ENCODE data around the gene SNX9. TPM values are rescaled to one million over a fixed set of nuclear protein-coding genes. Genes with fewer than 3 reads are reported as not detected.
"Not testable (repeated sequence)": the region's sequence is repeated elsewhere in the genome, so short reads cannot be mapped to it uniquely, and the experiment has no call there.

SNX9 gene
- total RNA-seq, 1 donor from 2014 or later, result 14.7 TPM

DNA sequence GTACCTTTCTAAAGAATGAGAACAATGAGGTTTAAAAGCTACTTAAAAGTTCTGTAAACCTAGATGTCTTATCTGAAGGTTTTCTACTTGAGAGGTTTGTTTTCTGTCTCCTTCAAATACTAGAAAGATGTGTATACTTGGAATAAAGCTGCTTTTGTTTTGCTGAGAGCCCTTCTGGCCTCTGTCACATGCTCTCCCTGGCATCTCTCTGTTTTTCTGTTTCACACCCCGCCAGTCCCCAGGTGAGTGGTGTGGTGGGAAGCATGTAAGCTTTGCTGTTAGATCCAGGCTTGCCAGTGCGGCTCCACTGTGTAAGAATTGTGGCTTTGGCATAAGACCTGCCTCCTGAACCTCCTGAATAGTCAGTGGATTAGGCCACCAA is 56.8 kb downstream of the SNX9 start:
- no peak for FAIRE-seq

DNA sequence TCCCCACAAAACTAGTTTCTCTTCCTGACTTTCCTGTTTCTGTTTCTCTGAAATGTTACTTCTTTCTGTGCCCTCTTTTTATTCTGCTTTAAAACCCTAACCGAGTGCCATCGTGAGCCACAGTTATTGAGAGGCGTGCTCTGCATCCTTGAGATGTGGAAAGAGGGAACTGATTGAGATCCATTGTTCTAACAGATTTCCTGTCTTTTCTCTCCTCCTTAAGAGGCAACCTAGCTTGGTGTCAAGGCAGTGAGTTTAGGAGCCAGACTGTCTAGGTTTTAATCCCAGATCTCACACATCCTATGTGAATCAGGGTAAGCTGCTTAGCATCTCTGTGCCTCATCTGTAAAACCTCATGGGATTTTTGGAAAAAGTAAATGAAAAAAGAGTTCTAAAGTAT is 57.5 kb downstream of the SNX9 start:
- FAIRE-seq, result no peak

More for the DNA sequence above, 56.8 kb downstream of the SNX9 start:
- DNase-seq (ENCODE audit: low spot score in 2 of 2), result no peak

DNA sequence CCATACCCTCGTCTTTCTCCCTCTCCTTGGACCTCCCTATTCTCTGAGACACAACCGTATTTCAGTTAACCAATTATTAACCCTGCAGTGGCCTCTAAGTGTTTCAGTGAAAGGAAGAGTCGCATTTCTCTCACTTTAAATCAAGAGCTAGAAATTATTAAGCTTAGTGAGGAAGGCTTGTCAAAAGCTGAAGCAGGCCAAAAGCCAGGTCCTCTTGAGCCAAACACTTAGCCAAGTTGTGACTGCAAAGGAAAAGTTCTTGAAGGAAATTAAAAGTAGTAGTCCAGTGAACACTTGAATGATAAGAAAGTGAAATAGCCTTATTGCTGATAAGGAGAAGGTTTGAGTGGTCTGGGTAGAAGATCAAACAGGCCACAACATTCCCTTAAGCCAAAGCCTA is 58.3 kb downstream of the SNX9 start:
- no peak for DNase-seq (ENCODE audit: low spot score in 2 of 2)
- FAIRE-seq, result no peak

More for the DNA sequence above, 57.5 kb downstream of the SNX9 start:
- DNase-seq (ENCODE audit: low spot score in 2 of 2), result no peak

DNA sequence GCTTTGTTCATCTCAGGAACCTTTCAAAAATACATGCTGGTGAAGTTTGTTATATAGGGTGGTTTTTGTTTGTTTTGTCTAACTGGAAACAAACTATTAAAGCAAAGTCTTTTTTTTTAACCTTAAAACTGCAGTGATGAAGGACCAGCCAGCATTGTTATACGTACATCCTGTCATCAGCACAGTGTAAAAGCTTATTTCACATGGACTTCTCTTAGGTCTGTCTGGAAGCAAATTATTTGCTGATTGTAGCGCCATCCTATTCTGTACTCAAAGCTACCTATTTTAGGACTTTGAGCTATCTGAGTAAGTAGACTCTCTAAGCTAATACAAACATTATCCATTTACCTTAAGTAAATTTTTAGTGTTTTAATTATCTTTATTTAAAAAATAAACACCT is 61.7 kb downstream of the SNX9 start:
- DNase-seq (ENCODE audit: low spot score in 2 of 2), result no peak
- no peak for FAIRE-seq

DNA sequence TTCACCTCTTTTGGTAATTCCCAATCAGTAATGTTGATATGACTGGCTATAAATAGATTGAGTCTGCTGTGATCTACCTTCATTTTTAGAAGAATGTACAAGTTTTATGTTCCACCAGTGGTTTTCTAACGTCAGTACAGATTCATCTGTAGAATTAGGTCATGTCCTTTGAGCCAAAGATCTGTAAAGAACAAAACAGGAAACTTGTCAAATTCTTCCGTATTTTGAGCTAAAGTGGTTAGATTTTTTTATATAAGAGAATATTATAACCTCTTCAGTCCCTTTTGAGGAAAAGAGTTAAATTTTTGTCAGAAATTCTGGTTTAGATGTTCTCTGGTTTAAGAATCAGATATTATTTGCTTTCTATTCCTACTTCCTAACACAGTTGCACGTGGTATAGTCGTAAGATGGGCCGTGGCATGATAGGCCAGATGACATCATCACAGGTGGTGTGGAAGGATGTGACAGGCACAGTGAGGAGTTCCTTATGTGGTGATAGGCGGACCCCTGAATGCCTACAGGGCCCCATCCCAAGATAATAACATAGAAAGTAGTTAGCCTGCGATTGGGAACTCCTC is 62.3 kb downstream of the SNX9 start:
- FAIRE-seq, result no peak

DNA sequence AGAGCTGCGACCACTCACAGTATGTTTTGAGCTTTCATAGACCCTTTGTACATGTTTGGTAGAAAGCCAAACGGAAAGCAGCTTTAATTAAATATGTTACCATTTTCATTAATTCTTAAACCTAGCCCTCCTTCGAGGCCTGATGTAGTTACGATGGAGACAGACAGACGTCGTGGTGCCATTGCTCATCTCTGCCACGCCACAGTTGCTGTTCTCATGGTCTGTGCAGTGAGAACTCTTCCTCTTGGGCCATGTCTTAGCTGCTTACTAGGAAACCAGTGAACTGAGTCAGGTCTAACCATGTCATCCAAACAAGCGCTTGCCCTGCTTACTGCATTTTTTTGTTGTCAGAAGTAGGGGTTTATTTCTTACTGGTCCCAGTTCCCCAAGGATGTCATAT is 62.8 kb downstream of the SNX9 start:
- FAIRE-seq (no peak), DNase-seq (ENCODE audit: low spot score in 2 of 2) (no peak)

More for the DNA sequence above, 62.3 kb downstream of the SNX9 start:
- no peak for DNase-seq (ENCODE audit: low spot score in 2 of 2)

DNA sequence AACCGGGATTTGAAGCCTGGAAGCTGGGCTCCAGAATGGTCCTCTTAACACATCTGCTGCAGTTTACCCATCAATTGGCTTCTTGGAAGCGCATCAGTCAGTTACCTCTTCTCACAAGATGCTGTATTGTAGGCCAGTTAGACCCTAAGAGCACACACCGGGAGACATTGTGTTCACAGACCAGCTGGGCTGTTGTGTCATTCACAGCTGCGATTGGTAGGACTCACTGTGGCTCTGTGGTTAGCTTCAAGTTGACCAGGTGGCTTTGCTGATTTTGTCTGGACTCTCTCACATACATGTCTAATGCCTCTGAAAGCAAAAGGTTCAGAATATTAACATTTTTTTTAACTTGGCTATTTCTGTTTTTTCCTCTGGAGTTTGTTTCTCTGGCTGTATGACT is 64.8 kb downstream of the SNX9 start:
- no peak for FAIRE-seq
- no peak for DNase-seq (ENCODE audit: low spot score in 2 of 2)

DNA sequence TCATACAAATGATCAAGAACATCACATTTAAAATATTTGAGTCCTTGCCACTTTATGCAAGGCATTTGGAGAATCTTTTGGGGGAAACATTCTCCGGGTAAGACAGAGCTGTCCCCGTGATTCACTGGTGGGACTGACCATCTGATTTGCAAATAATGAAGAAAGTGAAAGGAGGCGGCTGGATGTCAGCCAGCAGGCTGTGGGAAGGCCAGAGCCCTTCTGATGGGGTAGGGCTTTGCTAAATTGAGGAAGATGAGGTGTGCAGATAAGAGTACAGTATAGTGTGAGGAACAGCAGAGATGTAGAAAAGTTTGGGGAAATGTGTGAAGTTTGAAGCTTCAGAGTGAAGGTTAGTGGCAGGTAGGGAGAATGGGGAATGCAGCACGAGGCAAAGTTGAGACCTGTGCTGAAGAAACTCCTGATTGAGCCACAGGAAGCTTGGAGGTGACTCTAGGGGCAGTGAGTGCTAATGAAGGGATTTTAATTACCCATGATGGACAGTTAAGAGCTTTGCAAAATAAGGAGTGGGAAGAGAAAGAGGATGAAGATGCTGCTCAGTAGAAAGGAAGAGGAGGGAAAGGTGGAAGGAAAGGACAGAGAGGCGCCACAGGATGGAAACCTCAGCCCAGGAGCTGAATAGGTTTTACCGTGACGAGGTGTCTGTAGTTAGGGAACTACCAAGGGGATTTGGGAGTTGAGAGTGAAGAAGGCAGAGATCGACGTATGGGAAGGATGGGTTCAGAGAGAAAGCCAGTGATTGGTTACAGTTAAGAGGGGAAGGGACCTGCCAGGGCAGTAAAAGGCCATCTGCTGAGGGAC is 68.7 kb downstream of the SNX9 start:
- FAIRE-seq (no peak), DNase-seq (ENCODE audit: low spot score in 2 of 2) (no peak)

DNA sequence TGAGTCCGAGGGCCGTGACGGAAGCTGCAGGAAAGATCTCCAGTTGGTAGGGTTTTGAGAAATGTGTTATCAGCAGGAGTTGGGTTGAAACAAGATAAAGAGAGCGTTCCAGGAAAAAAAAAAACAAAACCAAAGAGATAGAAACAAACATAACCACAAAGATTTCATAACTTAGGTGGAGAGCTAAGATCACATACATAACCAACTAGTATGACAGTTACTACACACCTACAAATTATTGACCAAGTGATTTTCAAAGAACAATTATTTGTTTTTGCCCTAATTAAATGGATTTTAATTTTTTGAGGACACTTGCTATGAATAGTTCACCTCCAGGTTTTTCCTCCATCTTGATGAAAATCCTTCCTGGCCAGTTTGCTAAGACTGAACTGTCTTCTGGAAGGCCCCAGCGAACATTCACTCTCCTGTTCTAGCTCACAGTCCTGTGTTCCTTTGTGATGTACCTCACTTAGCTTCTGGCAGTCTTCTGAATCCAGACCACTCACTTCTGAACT is 69.4 kb downstream of the SNX9 start:
- no peak for FAIRE-seq

DNA sequence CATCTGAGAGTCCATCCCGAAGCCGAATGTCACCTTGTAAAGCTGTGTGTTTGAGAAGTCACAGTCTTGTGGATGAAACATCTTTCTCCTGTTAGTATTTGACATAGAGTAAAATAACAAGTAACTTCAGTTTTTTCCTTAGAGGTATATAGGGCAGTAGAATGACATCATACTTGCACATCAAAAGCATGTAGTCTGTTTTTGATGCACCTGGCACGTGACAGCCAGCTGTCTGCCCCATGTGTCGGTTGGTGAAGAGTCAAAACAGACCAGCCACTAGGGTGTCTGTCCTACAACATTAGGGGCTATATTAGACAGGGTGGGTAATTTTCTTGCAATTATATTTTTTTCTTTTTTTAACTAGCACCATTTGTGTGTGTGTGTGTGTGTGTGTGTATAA is 70.2 kb downstream of the SNX9 start:
- no peak for FAIRE-seq
- no peak for DNase-seq (ENCODE audit: low spot score in 2 of 2)

More for the DNA sequence above, 69.4 kb downstream of the SNX9 start:
- no peak for DNase-seq (ENCODE audit: low spot score in 2 of 2)

DNA sequence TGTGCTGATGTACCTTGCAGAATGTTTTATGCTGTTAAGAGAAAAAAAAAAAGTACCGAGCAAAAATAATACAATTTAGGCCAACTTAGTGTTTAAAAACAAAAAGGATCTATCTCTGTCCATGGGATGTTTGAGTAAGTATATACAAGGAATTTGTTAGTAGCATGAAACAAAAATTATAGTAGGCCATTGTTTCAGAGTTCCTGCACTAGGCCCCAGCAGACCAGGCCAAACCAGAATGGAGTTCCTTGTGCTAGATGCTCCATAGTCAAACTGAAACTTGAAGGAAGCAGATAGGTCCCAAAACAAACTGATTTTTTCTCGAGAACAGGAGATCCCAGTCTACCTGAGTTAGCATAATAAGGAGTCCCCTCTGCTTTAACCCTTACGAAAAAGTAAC is 72.5 kb downstream of the SNX9 start:
- DNase-seq (ENCODE audit: low spot score in 2 of 2), result no peak
- no peak for FAIRE-seq

DNA sequence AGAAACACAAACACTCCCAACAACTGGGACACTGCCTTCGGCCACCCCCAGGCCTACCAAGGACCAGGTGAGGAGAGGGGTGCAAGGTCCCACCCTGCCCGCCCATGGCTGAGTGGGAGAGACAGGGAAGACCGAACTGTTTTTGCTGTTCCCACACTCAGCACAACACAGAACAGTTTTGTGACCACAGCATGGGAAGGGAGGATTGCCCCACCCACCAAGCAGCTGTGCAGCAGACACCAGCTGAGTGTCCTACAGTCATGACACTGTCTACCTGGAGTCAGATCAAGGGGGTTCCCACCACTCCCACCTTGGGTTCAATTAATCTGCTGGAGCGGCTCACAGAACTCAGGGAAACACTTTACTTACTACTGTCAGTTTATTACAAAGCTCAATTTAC is 73.9 kb downstream of the SNX9 start:
- FAIRE-seq, result no peak

DNA sequence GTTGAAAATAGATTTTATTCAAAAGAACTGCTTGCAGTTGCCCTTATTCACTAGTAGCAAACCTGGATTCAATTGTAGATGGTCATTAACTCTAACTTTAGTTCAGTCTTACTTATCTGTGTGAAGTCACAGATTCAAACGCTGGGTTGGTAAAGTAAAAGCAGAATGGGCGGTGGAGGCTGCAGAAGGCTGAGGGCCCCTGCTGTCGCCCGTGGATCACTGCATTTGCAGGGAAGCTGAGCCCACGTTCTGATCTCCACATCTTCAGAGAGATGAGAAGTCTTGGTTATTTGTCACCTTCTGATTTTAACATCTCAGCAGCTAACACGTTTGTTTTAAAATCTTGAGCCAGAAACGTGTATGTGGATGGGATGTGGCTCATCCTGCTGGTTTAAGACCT is 75.1 kb downstream of the SNX9 start:
- FAIRE-seq, result no peak
- DNase-seq (ENCODE audit: low spot score in 2 of 2), result no peak

More for the DNA sequence above, 73.9 kb downstream of the SNX9 start:
- DNase-seq (ENCODE audit: low spot score in 2 of 2), result no peak

DNA sequence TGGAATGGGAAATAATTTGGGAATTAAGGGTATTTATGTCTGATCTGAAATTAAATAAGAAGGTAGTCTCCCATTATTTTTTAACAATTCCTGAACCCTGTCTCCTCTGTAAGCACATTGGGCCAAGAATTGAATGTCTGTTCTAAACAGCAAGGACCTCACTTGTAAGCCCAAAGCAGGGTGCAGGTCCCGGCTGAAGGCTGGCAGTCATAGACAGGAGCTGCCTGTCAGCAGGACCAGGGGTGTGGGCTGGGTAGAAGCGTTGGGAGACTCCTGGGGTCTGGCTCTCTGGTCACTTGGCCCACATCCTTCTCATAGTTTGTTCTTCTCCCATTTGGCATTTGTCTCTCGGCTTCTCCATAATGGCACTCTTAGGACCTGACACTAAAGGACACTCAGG is 75.6 kb downstream of the SNX9 start:
- no peak for DNase-seq (ENCODE audit: low spot score in 2 of 2)
- FAIRE-seq, result no peak

DNA sequence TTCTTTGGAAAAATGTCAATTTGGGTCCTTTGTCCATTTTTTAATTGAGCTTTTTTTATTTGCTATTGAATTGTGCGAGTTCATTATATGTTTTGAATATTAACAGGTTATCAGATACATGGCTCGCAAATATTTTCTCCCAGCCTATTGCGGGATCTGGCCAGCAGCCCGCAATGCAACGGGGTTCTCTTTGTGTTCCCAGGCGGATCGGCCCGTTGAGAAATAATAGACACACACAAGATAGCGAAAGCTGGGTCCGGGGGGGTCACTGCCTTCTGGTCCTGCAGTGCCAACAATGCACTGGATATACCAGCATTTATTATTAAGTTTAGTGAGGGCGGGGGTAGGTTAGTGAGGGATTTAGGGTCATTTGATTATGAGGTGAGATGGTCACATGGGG is 77.2 kb downstream of the SNX9 start:
- not testable (repeated sequence) for DNase-seq (ENCODE audit: low spot score in 2 of 2)

DNA sequence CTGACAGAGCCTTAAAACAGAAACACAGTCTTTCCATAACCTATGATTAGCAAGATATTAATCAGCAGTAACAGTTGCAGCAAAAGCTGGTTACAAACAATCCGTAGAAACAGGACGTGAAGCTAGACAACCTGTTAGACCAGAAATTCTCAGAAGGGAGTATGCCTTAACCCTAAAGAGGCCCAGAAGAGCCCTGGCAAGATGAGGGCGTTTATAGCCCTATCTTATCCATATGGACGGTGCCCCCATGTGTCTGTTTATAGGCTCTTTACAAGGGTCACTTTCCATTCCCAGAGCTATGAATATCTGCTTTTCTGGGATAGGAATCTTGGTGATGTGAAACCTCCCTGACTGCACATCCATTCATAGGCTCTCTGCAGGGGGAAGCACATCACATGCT is 77.7 kb downstream of the SNX9 start:
- FAIRE-seq; DNase-seq (ENCODE audit: low spot score in 2 of 2): not testable (repeated sequence)

More for the DNA sequence above, 77.2 kb downstream of the SNX9 start:
- FAIRE-seq, result not testable (repeated sequence)

DNA sequence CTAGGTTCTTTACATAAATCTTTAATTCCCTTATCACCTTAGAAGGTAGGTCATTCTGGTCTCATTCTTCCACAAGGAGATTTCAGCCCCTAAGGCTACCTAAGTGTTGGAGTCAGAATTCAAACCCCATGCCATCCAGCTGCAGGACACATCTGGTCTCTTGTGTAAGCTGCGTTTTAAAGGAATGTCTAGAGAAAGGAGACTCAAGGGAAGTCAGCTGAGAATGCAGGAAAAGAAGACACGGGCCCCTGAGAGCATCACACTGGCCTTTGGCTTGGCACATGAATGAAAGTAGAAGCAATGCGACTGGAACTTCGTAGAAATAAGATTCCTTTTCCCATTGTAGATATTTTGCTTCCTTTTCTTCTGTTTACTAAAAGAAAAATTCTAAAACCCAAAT is 82.0 kb downstream of the SNX9 start:
- FAIRE-seq, result no peak
- no peak for DNase-seq (ENCODE audit: low spot score in 2 of 2)

DNA sequence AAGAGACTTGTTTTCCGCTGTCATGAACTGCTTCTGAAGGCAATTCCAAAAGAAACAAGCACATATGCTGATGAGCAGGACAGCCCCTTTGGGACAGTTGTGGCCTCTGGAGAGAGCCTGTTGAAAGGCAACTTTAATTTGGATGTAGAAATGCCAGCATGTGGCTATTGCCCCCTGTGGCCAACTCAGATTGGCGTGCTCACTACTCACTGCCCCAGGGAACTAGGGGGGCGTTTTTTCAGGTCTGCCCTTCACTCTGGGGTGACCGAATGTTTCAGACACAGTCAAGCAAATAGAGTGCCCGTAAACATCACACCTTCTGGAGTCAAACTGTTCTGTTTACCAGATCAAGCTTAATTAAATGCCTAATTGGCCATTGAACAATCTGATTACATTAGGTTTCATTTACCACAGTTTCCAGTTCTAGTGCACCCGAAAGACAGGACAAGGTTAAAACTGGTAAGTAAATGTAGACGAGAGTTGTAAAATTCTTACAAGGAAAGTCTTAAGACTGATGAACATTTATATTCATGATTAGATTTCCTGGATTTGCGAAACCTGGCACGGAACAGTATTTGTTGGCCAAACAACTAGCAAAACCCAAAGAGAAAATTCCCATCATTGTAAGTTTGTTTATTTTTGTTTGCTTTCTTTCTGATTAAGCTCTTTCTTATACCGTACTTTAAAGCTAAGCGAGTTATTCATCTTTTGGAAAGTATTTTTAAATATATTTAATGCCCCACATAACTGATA is 82.7 kb downstream of the SNX9 start:
- FAIRE-seq, result no peak
- DNase-seq (ENCODE audit: low spot score in 2 of 2), result no peak

DNA sequence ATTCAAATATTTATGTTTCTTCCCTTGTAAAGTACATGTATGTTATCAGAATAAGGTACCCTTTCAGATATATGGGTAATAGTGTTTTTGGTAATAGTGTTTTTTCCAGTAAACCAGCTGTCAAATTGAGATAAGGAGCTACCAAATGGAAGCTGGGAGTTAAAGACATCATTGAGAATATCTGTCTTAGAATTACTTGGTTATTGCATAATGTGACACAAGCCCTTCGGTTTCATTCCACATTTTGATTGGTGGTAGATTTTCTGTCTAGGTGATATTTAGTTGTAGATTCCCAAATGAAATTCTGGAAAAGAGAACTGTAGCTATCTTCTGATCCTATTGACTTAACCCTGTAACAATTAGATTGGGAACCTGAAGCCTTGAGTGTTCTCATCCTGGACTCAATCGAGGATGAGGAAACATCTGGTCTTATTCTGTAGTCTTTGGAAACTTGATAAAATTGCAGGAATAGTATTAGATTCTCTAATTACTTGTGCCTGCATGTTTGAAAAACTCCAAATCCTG is 83.6 kb downstream of the SNX9 start:
- DNase-seq (ENCODE audit: low spot score in 2 of 2), result no peak
- FAIRE-seq, result no peak

DNA sequence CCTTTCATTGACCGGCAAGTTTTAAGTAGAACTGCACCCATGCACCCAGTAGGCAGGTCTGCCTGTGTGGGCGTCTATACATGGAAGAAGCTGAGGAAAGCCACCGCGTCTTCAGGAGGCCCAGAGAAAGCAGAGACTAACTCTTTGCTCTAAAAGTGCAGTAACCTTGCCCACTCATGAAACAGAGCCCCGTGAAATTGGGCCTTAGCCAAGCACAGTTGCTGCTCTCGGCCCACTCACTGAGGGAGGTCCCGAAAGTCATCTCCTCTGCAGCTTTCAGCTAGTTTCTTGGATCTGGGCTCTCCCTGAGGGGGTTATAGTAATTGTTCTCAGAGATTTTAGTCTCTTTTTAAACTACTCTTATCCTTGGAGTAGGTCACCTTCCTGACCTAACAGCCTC is 84.6 kb downstream of the SNX9 start:
- no peak for DNase-seq (ENCODE audit: low spot score in 2 of 2)
- FAIRE-seq, result no peak
